ENCODE data around the gene MAP3K1.

DNA sequence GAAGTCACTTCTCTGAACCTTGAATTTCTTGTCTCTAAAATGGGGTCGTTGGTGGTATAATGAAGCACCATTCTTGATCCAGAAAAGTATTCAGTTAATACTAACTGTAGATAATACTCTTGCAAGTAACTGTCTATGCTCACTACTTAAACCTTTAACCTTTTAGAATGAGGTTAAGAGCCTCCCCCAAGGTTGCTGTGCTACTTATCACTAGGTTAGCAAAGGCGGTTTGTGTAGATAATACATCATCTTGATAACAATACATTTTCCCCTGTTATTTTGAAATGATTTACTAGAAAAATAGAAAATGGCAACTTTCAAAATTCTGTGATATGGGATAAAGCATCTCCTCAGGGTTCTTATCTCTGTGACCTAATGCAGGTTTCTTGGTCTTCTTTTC is 12.6 kb downstream of the MAP3K1 start:
- no peak for TF ChIP-seq POLR2AphosphoS5 (IDR thresholded peaks at IDR 0.05; ENCODE audit: borderline replicate concordance, low read depth, low read length)
- no peak for TF ChIP-seq EZH2 (IDR thresholded peaks at IDR 0.05)
- no peak for TF ChIP-seq FOXP2 (optimal IDR thresholded peaks at IDR 0.05; ENCODE audit: control extremely low read depth, extremely low read length, insufficient read depth)
